Measurements from ENCODE around the gene SLC26A8. TPM values are rescaled to one million over a fixed set of nuclear protein-coding genes. Genes with fewer than 3 reads are reported as not detected.

The SLC26A8 gene
- total RNA-seq, 2 experiments from 2014 or later, result not detected

- DNase-seq, result no peak
- no peaks in the 10 kb centered on the region for H3K27me3 Mint-ChIP-seq (ENCODE audit: low read depth)
- ATAC-seq, result no peak
- ChIA-PET CTCF (no interaction called here), POLR2A (no interaction called here)
- no peak overlapping the region for H3K27ac Mint-ChIP-seq
- H3K4me1 Mint-ChIP-seq (ENCODE audit: low read depth), result peaks cover 8% of the 10 kb centered on the region
- peaks cover 60% of the 10 kb centered on the region for H3K36me3 Mint-ChIP-seq (ENCODE audit: low read depth)
- no peak overlapping the region for H3K4me3 Mint-ChIP-seq
- H3K9me3 Mint-ChIP-seq (ENCODE audit: insufficient read depth), result peaks cover 25% of the 10 kb centered on the region
Measured at GRCh38 chr6:35906499-35906846, 118.0 kb downstream of the SLC26A8 start.

- ATAC-seq, result no peak
- Mint-ChIP-seq H3K9me3 (ENCODE audit: insufficient read depth) (peaks cover 24% of the 10 kb centered on the region), H3K36me3 (ENCODE audit: low read depth) (peaks cover 58% of the 10 kb centered on the region), H3K27ac (no peak overlapping the region), H3K4me3 (no peak overlapping the region), H3K4me1 (ENCODE audit: low read depth) (peaks cover 8% of the 10 kb centered on the region), H3K27me3 (ENCODE audit: low read depth) (no peaks in the 10 kb centered on the region)
- POLR2A ChIA-PET, result no interaction called here
- DNase-seq, result no peak
- CTCF ChIA-PET, result interaction anchor here (1.5 kb wide), 1 partner anchor 15 kb away, joined by 3 read pairs; the partner anchor contains the start of gene SRPK1
Measured at GRCh38 chr6:35905841-35906498, 118.5 kb downstream of the SLC26A8 start.

DNA sequence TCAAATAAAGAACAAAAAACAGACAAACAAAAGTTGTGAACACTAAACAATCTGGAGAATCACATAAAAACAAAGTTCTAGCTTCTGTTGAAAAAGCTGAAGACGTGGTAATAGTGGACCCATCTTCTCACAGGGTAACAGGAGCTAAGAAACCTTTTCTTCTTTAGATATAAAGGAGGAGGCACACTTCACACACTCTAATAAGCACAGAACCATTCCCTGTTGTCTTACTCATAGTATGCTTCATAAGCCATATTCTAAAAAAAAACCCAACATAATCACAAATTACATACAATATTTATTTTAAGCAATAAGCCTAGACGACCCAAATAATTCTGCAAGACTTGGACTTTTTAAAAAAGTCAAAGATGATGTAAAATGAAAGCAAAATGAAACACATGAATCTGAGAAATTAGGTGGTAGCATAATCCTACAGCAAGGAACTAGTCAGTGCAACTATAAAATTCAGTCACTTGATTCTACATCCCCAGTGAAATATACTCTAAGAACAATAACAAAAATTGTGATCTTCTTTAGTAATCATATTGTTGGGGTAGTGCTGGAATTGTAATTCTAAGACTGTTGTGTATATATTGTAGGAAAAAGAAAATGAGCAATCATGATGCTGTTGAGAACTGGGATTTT is 119.2 kb downstream of the SLC26A8 start:
- Mint-ChIP-seq H3K27me3 (ENCODE audit: low read depth) (no peaks in the 10 kb centered on the region), H3K36me3 (ENCODE audit: low read depth) (peaks cover 57% of the 10 kb centered on the region), H3K27ac (no peak overlapping the region), H3K4me1 (ENCODE audit: low read depth) (peaks cover 8% of the 10 kb centered on the region), H3K9me3 (ENCODE audit: insufficient read depth) (peaks cover 16% of the 10 kb centered on the region), H3K4me3 (no peak overlapping the region)
- ATAC-seq (no peak), DNase-seq (no peak)
- CTCF ChIA-PET, result interaction anchor here (1.5 kb wide), 1 partner anchor 16 kb away, joined by 3 read pairs; the partner anchor contains the start of gene SRPK1
- POLR2A ChIA-PET, result no interaction called here

DNA sequence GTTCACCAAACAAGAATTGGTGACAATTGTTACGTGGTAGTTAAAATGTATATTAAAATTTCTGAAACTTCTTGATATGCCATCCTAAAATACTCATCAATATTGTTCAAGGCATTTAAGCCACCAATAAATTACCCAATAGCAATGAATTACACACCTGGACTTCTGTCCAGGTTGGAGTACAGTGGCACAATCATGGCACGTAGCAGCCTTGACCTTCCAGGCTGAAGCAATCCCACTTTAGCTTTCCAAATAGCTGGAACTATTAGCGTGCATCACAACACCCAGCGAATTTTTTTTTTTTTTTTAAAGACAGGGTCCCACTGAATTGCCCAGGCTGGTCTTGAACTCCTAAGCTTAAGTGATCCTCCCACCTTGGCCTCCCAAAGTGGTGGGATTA is 120.8 kb downstream of the SLC26A8 start:
- Mint-ChIP-seq H3K9me3 (ENCODE audit: insufficient read depth) (peaks cover 5% of the 10 kb centered on the region), H3K27me3 (ENCODE audit: low read depth) (no peaks in the 10 kb centered on the region), H3K4me1 (ENCODE audit: low read depth) (peaks cover 8% of the 10 kb centered on the region), H3K27ac (no peak overlapping the region), H3K4me3 (no peak overlapping the region), H3K36me3 (ENCODE audit: low read depth) (peaks cover 53% of the 10 kb centered on the region)
- no peak for DNase-seq
- CTCF ChIA-PET, result no interaction called here
- POLR2A ChIA-PET, result no interaction called here
- ATAC-seq, result no peak

GRCh38 chr6:35900448-35900847 is 124.0 kb downstream of the SLC26A8 start:
- Mint-ChIP-seq H3K9me3 (ENCODE audit: insufficient read depth) (no peaks in the 10 kb centered on the region), H3K36me3 (ENCODE audit: low read depth) (peaks cover 42% of the 10 kb centered on the region), H3K27me3 (ENCODE audit: low read depth) (no peaks in the 10 kb centered on the region), H3K27ac (no peak overlapping the region), H3K4me3 (no peak overlapping the region), H3K4me1 (ENCODE audit: low read depth) (peaks cover under 1% of the 10 kb centered on the region)
- no peak for DNase-seq
- ATAC-seq, result no peak
- CTCF ChIA-PET, result no interaction called here
- POLR2A ChIA-PET, result interaction anchor here (0.7 kb wide), 1 partner anchor 186 kb away, joined by 3 read pairs; no protein-coding TSS in a partner anchor

DNA sequence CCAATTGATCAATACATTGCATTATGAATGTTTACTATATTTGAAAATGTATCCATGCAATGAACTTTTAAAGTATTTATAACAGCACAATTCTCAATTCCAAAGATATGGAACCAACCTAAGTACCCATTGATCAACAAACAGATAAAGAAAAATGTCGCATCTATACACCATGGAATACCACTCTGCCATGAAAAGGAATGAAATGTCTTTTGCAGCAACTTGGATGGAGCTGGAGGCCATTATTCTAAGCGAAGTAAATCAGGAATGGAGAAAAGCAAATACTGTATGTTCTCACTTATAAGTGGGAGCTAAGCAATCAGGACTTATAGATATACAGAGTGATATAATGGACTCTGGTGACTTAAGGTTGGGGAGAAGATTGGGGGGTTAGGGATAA is 126.4 kb downstream of the SLC26A8 start:
- POLR2A ChIA-PET, result no interaction called here
- Mint-ChIP-seq H3K36me3 (ENCODE audit: low read depth) (peaks cover 39% of the 10 kb centered on the region), H3K4me3 (no peak overlapping the region), H3K9me3 (ENCODE audit: insufficient read depth) (no peaks in the 10 kb centered on the region), H3K27me3 (ENCODE audit: low read depth) (no peaks in the 10 kb centered on the region), H3K27ac (no peak overlapping the region), H3K4me1 (ENCODE audit: low read depth) (no peaks in the 10 kb centered on the region)
- no peak for DNase-seq
- no peak for ATAC-seq
- CTCF ChIA-PET, result no interaction called here

DNA sequence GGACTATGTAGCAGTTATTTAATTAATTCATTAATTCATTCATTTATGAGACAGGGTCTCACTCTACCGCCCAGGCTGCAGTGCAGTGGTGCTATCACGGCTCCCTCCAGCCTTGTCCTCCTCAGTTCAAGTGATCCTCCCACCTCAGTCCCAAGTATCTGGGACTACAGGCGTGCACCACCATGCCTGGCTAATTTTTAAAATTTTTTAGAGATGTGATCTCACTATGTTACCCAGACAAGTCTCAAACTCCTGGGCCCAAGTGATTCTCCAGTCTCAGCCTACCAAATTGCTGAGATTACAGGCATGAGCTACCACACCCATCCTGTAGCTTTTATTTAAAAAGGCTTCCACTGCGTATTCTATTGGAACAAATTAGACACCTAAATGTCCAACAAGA is 127.0 kb downstream of the SLC26A8 start:
- Mint-ChIP-seq H3K27me3 (ENCODE audit: low read depth) (no peaks in the 10 kb centered on the region), H3K36me3 (ENCODE audit: low read depth) (peaks cover 42% of the 10 kb centered on the region), H3K9me3 (ENCODE audit: insufficient read depth) (no peaks in the 10 kb centered on the region), H3K4me1 (ENCODE audit: low read depth) (no peaks in the 10 kb centered on the region), H3K4me3 (no peak overlapping the region), H3K27ac (no peak overlapping the region)
- ChIA-PET POLR2A (no interaction called here), CTCF (no interaction called here)
- no peak for ATAC-seq
- no peak for DNase-seq

- H3K9me3 Mint-ChIP-seq (ENCODE audit: insufficient read depth), result no peaks in the 10 kb centered on the region
- no peak for ATAC-seq
- no peak overlapping the region for H3K27ac Mint-ChIP-seq
- CTCF ChIA-PET, result no interaction called here
- H3K27me3 Mint-ChIP-seq (ENCODE audit: low read depth), result no peaks in the 10 kb centered on the region
- DNase-seq, result no peak
- peaks cover 42% of the 10 kb centered on the region for H3K36me3 Mint-ChIP-seq (ENCODE audit: low read depth)
- no peaks in the 10 kb centered on the region for H3K4me1 Mint-ChIP-seq (ENCODE audit: low read depth)
- no peak overlapping the region for H3K4me3 Mint-ChIP-seq
- POLR2A ChIA-PET, result no interaction called here
Measured at GRCh38 chr6:35897036-35897435, 127.4 kb downstream of the SLC26A8 start.

DNA sequence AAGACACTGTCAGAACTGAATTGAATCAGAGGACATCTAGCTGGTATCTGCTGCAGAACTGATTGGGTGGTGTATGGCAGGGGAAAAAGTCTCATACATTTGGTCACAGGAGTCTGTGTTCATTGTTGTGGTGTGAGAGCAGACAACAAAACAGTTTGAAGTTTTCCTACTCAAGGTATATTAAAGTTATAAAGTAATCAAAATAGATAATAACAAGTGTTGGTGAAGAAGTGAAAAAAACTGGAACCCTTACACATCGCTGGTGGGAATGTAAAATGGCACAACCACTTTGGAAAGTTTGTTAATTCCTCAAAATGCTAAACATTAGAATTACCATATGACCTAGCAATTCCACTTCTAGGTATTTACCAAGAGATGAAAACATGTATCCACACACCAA is 128.2 kb downstream of the SLC26A8 start:
- ChIA-PET CTCF (no interaction called here), POLR2A (no interaction called here)
- Mint-ChIP-seq H3K4me1 (ENCODE audit: low read depth) (no peaks in the 10 kb centered on the region), H3K27ac (no peak overlapping the region), H3K4me3 (no peak overlapping the region), H3K9me3 (ENCODE audit: insufficient read depth) (no peaks in the 10 kb centered on the region), H3K27me3 (ENCODE audit: low read depth) (no peaks in the 10 kb centered on the region), H3K36me3 (ENCODE audit: low read depth) (peaks cover 40% of the 10 kb centered on the region)
- ATAC-seq (no peak), DNase-seq (no peak)

GRCh38 chr6:35895560-35895959 is 128.9 kb downstream of the SLC26A8 start:
- Mint-ChIP-seq H3K27ac (no peak overlapping the region), H3K4me3 (no peak overlapping the region), H3K27me3 (ENCODE audit: low read depth) (no peaks in the 10 kb centered on the region), H3K36me3 (ENCODE audit: low read depth) (peaks cover 37% of the 10 kb centered on the region), H3K4me1 (ENCODE audit: low read depth) (no peaks in the 10 kb centered on the region), H3K9me3 (ENCODE audit: insufficient read depth) (no peaks in the 10 kb centered on the region)
- ChIA-PET POLR2A (no interaction called here), CTCF (no interaction called here)
- DNase-seq (no peak), ATAC-seq (no peak)

DNA sequence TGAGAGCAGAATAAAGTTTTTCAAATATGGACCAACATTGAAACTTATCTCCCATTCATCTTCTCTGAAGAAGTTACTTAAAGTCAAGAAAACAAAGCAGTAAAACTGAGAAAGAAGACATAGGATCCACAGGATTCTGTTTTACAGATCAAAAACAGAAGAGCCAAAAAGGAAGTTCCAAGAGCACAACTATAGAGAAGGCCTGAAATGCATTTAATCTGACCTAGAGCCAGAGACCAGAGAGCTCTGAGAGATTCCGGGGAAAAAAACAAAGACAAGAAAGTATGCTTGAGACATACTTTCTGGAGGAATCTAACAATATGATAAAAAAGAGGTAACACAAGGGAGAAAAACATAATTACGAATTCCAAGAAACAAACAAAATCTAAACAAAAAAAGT is 129.7 kb downstream of the SLC26A8 start:
- DNase-seq (no peak), ATAC-seq (no peak)
- Mint-ChIP-seq H3K27ac (peak overlapping the region; percentile 1), H3K4me3 (no peak overlapping the region), H3K9me3 (ENCODE audit: insufficient read depth) (no peaks in the 10 kb centered on the region), H3K27me3 (ENCODE audit: low read depth) (no peaks in the 10 kb centered on the region), H3K36me3 (ENCODE audit: low read depth) (peaks cover 35% of the 10 kb centered on the region), H3K4me1 (ENCODE audit: low read depth) (no peaks in the 10 kb centered on the region)
- POLR2A ChIA-PET, result no interaction called here
- CTCF ChIA-PET, result no interaction called here
